ENCODE measurements around the gene TTC3.

TTC3 gene

GRCh38 chr21:37157938-37158337 lies 84.9 kb downstream of the TTC3 start:
- Histone ChIP-seq H3K4me1 (ENCODE audit: control insufficient read depth in 1 of 2, insufficient read depth in 2 of 2, low read length in 2 of 2) (peaks cover 0 to 7% of the 10 kb centered on the region in 2 donors), H3K27ac (ENCODE audit: low read length) (no peak overlapping the region), H3K27me3 (ENCODE audit: low read depth, low read length) (no peaks in the 10 kb centered on the region), H3K36me3 (ENCODE audit: control insufficient read depth in 1 of 2, insufficient read depth in 2 of 2, low read length in 2 of 2) (peaks cover 15 to 17% of the 10 kb centered on the region in 2 donors), H3K9me3 (ENCODE audit: control insufficient read depth in 1 of 2, low read length in 2 of 2) (no peaks in the 10 kb centered on the region), H3K4me3 (ENCODE audit: low read depth in 1 of 2, low read length in 2 of 2) (no peak overlapping the region)

- Histone ChIP-seq H3K36me3 (ENCODE audit: control insufficient read depth in 1 of 2, insufficient read depth in 2 of 2, low read length in 2 of 2) (peaks cover 22 to 24% of the 10 kb centered on the region in 2 donors), H3K9me3 (ENCODE audit: control insufficient read depth in 1 of 2, low read length in 2 of 2) (no peaks in the 10 kb centered on the region), H3K4me1 (ENCODE audit: control insufficient read depth in 1 of 2, insufficient read depth in 2 of 2, low read length in 2 of 2) (no peaks in the 10 kb centered on the region), H3K4me3 (ENCODE audit: low read depth in 1 of 2, low read length in 2 of 2) (no peak overlapping the region), H3K27ac (ENCODE audit: low read length) (no peak overlapping the region), H3K27me3 (ENCODE audit: low read depth, low read length) (no peaks in the 10 kb centered on the region)
These were observed 86.2 kb downstream of the TTC3 start for GRCh38 chr21:37159053-37159776.

GRCh38 chr21:37159949-37160348 lies 86.9 kb downstream of the TTC3 start:
- H3K27ac ChIP-seq (ENCODE audit: low read length): no peak overlapping the region
- no peak overlapping the region for H3K4me3 ChIP-seq (ENCODE audit: low read depth in 1 of 2, low read length in 2 of 2)

GRCh38 chr21:37164742-37165141 lies 91.7 kb downstream of the TTC3 start:
- Histone ChIP-seq H3K27me3 (ENCODE audit: low read depth, low read length) (no peaks in the 10 kb centered on the region), H3K36me3 (ENCODE audit: control insufficient read depth in 1 of 2, insufficient read depth in 2 of 2, low read length in 2 of 2) (peaks cover 30 to 46% of the 10 kb centered on the region in 2 donors), H3K4me3 (ENCODE audit: low read depth in 1 of 2, low read length in 2 of 2) (no peak overlapping the region)

More at GRCh38 chr21:37159949-37160348, 86.9 kb downstream of the TTC3 start:
- H3K4me1 ChIP-seq (ENCODE audit: control insufficient read depth in 1 of 2, insufficient read depth in 2 of 2, low read length in 2 of 2): no peaks in the 10 kb centered on the region
- peaks cover 24 to 29% of the 10 kb centered on the region in 2 donors for H3K36me3 ChIP-seq (ENCODE audit: control insufficient read depth in 1 of 2, insufficient read depth in 2 of 2, low read length in 2 of 2)
- no peaks in the 10 kb centered on the region for H3K9me3 ChIP-seq (ENCODE audit: control insufficient read depth in 1 of 2, low read length in 2 of 2)
- no peaks in the 10 kb centered on the region for H3K27me3 ChIP-seq (ENCODE audit: low read depth, low read length)

GRCh38 chr21:37165586-37165985 lies 92.5 kb downstream of the TTC3 start:
- H3K9me3 ChIP-seq (ENCODE audit: control insufficient read depth in 1 of 2, low read length in 2 of 2): no peaks in the 10 kb centered on the region
- H3K36me3 ChIP-seq (ENCODE audit: control insufficient read depth in 1 of 2, insufficient read depth in 2 of 2, low read length in 2 of 2): peaks cover 30 to 46% of the 10 kb centered on the region in 2 donors
- H3K4me3 ChIP-seq (ENCODE audit: low read depth in 1 of 2, low read length in 2 of 2): no peak overlapping the region
- H3K4me1 ChIP-seq (ENCODE audit: control insufficient read depth in 1 of 2, insufficient read depth in 2 of 2, low read length in 2 of 2): no peaks in the 10 kb centered on the region
- no peak overlapping the region for H3K27ac ChIP-seq (ENCODE audit: low read length)
- H3K27me3 ChIP-seq (ENCODE audit: low read depth, low read length): no peaks in the 10 kb centered on the region

More at GRCh38 chr21:37164742-37165141, 91.7 kb downstream of the TTC3 start:
- H3K9me3 ChIP-seq (ENCODE audit: control insufficient read depth in 1 of 2, low read length in 2 of 2): no peaks in the 10 kb centered on the region
- H3K27ac ChIP-seq (ENCODE audit: low read length): no peak overlapping the region
- H3K4me1 ChIP-seq (ENCODE audit: control insufficient read depth in 1 of 2, insufficient read depth in 2 of 2, low read length in 2 of 2): no peaks in the 10 kb centered on the region

- Histone ChIP-seq H3K4me1 (ENCODE audit: control insufficient read depth in 1 of 2, insufficient read depth in 2 of 2, low read length in 2 of 2) (peaks cover 0 to 9% of the 10 kb centered on the region in 2 donors), H3K9me3 (ENCODE audit: control insufficient read depth in 1 of 2, low read length in 2 of 2) (no peaks in the 10 kb centered on the region), H3K27me3 (ENCODE audit: low read depth, low read length) (no peaks in the 10 kb centered on the region), H3K4me3 (ENCODE audit: low read depth in 1 of 2, low read length in 2 of 2) (no peak overlapping the region), H3K36me3 (ENCODE audit: control insufficient read depth in 1 of 2, insufficient read depth in 2 of 2, low read length in 2 of 2) (peaks cover 30 to 46% of the 10 kb centered on the region in 2 donors), H3K27ac (ENCODE audit: low read length) (no peak overlapping the region)
These were observed 93.7 kb downstream of the TTC3 start for GRCh38 chr21:37166733-37167132.

GRCh38 chr21:37168666-37169065 lies 95.6 kb downstream of the TTC3 start:
- Histone ChIP-seq H3K9me3 (ENCODE audit: control insufficient read depth in 1 of 2, low read length in 2 of 2) (no peaks in the 10 kb centered on the region), H3K36me3 (ENCODE audit: control insufficient read depth in 1 of 2, insufficient read depth in 2 of 2, low read length in 2 of 2) (peaks cover 29 to 36% of the 10 kb centered on the region in 2 donors), H3K27me3 (ENCODE audit: low read depth, low read length) (no peaks in the 10 kb centered on the region), H3K27ac (ENCODE audit: low read length) (no peak overlapping the region), H3K4me1 (ENCODE audit: control insufficient read depth in 1 of 2, insufficient read depth in 2 of 2, low read length in 2 of 2) (peaks cover 0 to 22% of the 10 kb centered on the region in 2 donors), H3K4me3 (ENCODE audit: low read depth in 1 of 2, low read length in 2 of 2) (no peak overlapping the region)

GRCh38 chr21:37172646-37173045 lies 99.6 kb downstream of the TTC3 start:
- Histone ChIP-seq H3K36me3 (ENCODE audit: control insufficient read depth in 1 of 2, insufficient read depth in 2 of 2, low read length in 2 of 2) (peaks cover 31 to 34% of the 10 kb centered on the region in 2 donors), H3K4me1 (ENCODE audit: control insufficient read depth in 1 of 2, insufficient read depth in 2 of 2, low read length in 2 of 2) (peaks cover 0 to 22% of the 10 kb centered on the region in 2 donors), H3K27ac (ENCODE audit: low read length) (no peak overlapping the region), H3K27me3 (ENCODE audit: low read depth, low read length) (no peaks in the 10 kb centered on the region), H3K9me3 (ENCODE audit: control insufficient read depth in 1 of 2, low read length in 2 of 2) (no peaks in the 10 kb centered on the region), H3K4me3 (ENCODE audit: low read depth in 1 of 2, low read length in 2 of 2) (no peak overlapping the region)

GRCh38 chr21:37176716-37177115 lies 103.7 kb downstream of the TTC3 start:
- no peak overlapping the region for H3K27ac ChIP-seq (ENCODE audit: low read length)

GRCh38 chr21:37181059-37181458 lies 108.0 kb downstream of the TTC3 start:
- no peaks in the 10 kb centered on the region for H3K4me1 ChIP-seq (ENCODE audit: control insufficient read depth in 1 of 2, insufficient read depth in 2 of 2, low read length in 2 of 2)
- peaks cover 24 to 43% of the 10 kb centered on the region in 2 donors for H3K36me3 ChIP-seq (ENCODE audit: control insufficient read depth in 1 of 2, insufficient read depth in 2 of 2, low read length in 2 of 2)

More at GRCh38 chr21:37176716-37177115, 103.7 kb downstream of the TTC3 start:
- no peak overlapping the region for H3K4me3 ChIP-seq (ENCODE audit: low read depth in 1 of 2, low read length in 2 of 2)
- no peaks in the 10 kb centered on the region for H3K27me3 ChIP-seq (ENCODE audit: low read depth, low read length)
- no peaks in the 10 kb centered on the region for H3K9me3 ChIP-seq (ENCODE audit: control insufficient read depth in 1 of 2, low read length in 2 of 2)
- peaks cover 0 to 13% of the 10 kb centered on the region in 2 donors for H3K4me1 ChIP-seq (ENCODE audit: control insufficient read depth in 1 of 2, insufficient read depth in 2 of 2, low read length in 2 of 2)
- peaks cover 44 to 50% of the 10 kb centered on the region in 2 donors for H3K36me3 ChIP-seq (ENCODE audit: control insufficient read depth in 1 of 2, insufficient read depth in 2 of 2, low read length in 2 of 2)

GRCh38 chr21:37182222-37182621 lies 109.2 kb downstream of the TTC3 start:
- no peaks in the 10 kb centered on the region for H3K9me3 ChIP-seq (ENCODE audit: control insufficient read depth in 1 of 2, low read length in 2 of 2)
- no peak overlapping the region for H3K4me3 ChIP-seq (ENCODE audit: low read depth in 1 of 2, low read length in 2 of 2)
- H3K4me1 ChIP-seq (ENCODE audit: control insufficient read depth in 1 of 2, insufficient read depth in 2 of 2, low read length in 2 of 2): no peaks in the 10 kb centered on the region
- no peaks in the 10 kb centered on the region for H3K27me3 ChIP-seq (ENCODE audit: low read depth, low read length)
- peaks cover 21 to 43% of the 10 kb centered on the region in 2 donors for H3K36me3 ChIP-seq (ENCODE audit: control insufficient read depth in 1 of 2, insufficient read depth in 2 of 2, low read length in 2 of 2)
- no peak overlapping the region for H3K27ac ChIP-seq (ENCODE audit: low read length)

More at GRCh38 chr21:37181059-37181458, 108.0 kb downstream of the TTC3 start:
- Histone ChIP-seq H3K27ac (ENCODE audit: low read length) (no peak overlapping the region), H3K9me3 (ENCODE audit: control insufficient read depth in 1 of 2, low read length in 2 of 2) (no peaks in the 10 kb centered on the region), H3K4me3 (ENCODE audit: low read depth in 1 of 2, low read length in 2 of 2) (no peak overlapping the region), H3K27me3 (ENCODE audit: low read depth, low read length) (no peaks in the 10 kb centered on the region)

Measured in muscle layer of duodenum (tissue), 2 donors.